GM23338 (cell line): ENCODE results near the gene SLX4. TPM values are rescaled to one million over a fixed set of nuclear protein-coding genes. Genes with fewer than 3 reads are reported as not detected.

Experiments used
- ATAC-seq: fragments of 200-7000 bp; cut with Tn5 transposase; 3 replicates; pipeline ENCODE4 v1.9.1; 2020
- DNase-seq: peaks from one replicate; pipeline ENCODE4 v3.0.0-alpha.2; 2015; ENCODE audit warnings: low spot score
- H2AFZ ChIP-seq: fragments of 200-600 bp; sonication (generic); 2 replicates; pipeline ENCODE4 v1.8.0; 2016; ENCODE audit warnings: antibody characterized with exemption, mild to moderate bottlenecking, moderate library complexity
- H3F3A ChIP-seq: fragments of 200-600 bp; sonication (generic); replicated peaks from 2 replicates; pipeline ENCODE4 v1.8.0; 2017; ENCODE audit warnings: antibody characterized with exemption, mixed run types, low read depth
- H3K27ac ChIP-seq: fragments of 200-600 bp; sonication (generic); 2 replicates; pipeline ENCODE4 v1.6.1; 2016; ENCODE audit warnings: low read depth
- H3K27me3 ChIP-seq: fragments of 200-600 bp; sonication (generic); 2 replicates; pipeline ENCODE4 v1.8.0; 2016; ENCODE audit warnings: mild to moderate bottlenecking, mixed run types, moderate library complexity; ENCODE audit not compliant: insufficient read depth
- H3K36me3 ChIP-seq: fragments of 200-600 bp; sonication (generic); 2 replicates; pipeline ENCODE4 v1.8.0; 2016; ENCODE audit warnings: mild to moderate bottlenecking; ENCODE audit not compliant: insufficient read depth
- H3K4me1 ChIP-seq: fragments of 200-600 bp; sonication (generic); 2 replicates; pipeline ENCODE4 v1.8.0; 2016; ENCODE audit warnings: mild to moderate bottlenecking, moderate library complexity; ENCODE audit not compliant: insufficient read depth
- H3K4me2 ChIP-seq: fragments of 200-600 bp; sonication (generic); 2 replicates; pipeline ENCODE4 v1.7.1; 2017; ENCODE audit warnings: mixed run types
- H3K4me3 ChIP-seq: fragments of 200-600 bp; sonication (generic); 2 replicates; pipeline ENCODE4 v1.6.1; 2016; ENCODE audit warnings: mixed run types
- H3K79me2 ChIP-seq: fragments of 200-600 bp; sonication (generic); replicated peaks from 2 replicates; pipeline ENCODE4 v1.8.0; 2017; ENCODE audit warnings: mild to moderate bottlenecking; ENCODE audit not compliant: insufficient read depth
- H3K9me2 ChIP-seq: fragments of 200-600 bp; sonication (generic); 2 replicates; pipeline ENCODE4 v1.8.0; 2017; ENCODE audit not compliant: insufficient read depth
- H4K20me1 ChIP-seq: fragments of 200-600 bp; sonication (generic); replicated peaks from 2 replicates; pipeline ENCODE4 v1.8.0; 2017; ENCODE audit warnings: mild to moderate bottlenecking; ENCODE audit not compliant: insufficient read depth
- H3K27ac Mint-ChIP-seq: 2 replicates; pipeline ENCODE4 v1.8.0; 2020; ENCODE audit warnings: inconsistent platforms, mild to moderate bottlenecking, moderate library complexity, mixed read lengths
- H3K27me3 Mint-ChIP-seq: 3 replicates; pipeline ENCODE4 v1.8.0; 2022; ENCODE audit warnings: low read depth, mild to moderate bottlenecking, moderate library complexity, mixed read lengths, inconsistent platforms; ENCODE audit not compliant: insufficient read depth, poor library complexity
- H3K36me3 Mint-ChIP-seq: 3 replicates; pipeline ENCODE4 v1.8.0; 2021; ENCODE audit warnings: low read depth, mild to moderate bottlenecking, inconsistent platforms, moderate library complexity, mixed read lengths
- H3K4me1 Mint-ChIP-seq: 3 replicates; pipeline ENCODE4 v1.8.0; 2020; ENCODE audit warnings: mild to moderate bottlenecking, inconsistent platforms, mixed read lengths
- H3K4me3 Mint-ChIP-seq: 3 replicates; pipeline ENCODE4 v1.8.0; 2021; ENCODE audit warnings: moderate library complexity, mild to moderate bottlenecking, inconsistent platforms, mixed read lengths
- H3K9me3 Mint-ChIP-seq: 3 replicates; pipeline ENCODE4 v1.8.0; 2020; ENCODE audit warnings: moderate library complexity, mild to moderate bottlenecking, inconsistent platforms, mixed read lengths
- CREB1 ChIP-seq: fragments of 250-450 bp; sonication (Bioruptor Pico); IDR thresholded peaks from 2 replicates; pipeline ENCODE4 v1.5.0; 2020; ENCODE audit warnings: low read depth, mild to moderate bottlenecking, moderate library complexity
- EZH2 ChIP-seq: fragments of 200-600 bp; sonication (generic); IDR thresholded peaks from one replicate; pipeline ENCODE4 v1.8.0; 2017; ENCODE audit warnings: antibody characterized with exemption, mild to moderate bottlenecking, low read depth; ENCODE audit not compliant: unreplicated experiment
- EZH2phosphoT487 ChIP-seq: fragments of 200-600 bp; sonication (generic); IDR thresholded peaks from one replicate; pipeline ENCODE4 v1.8.1; 2018; ENCODE audit warnings: antibody characterized with exemption; ENCODE audit not compliant: unreplicated experiment
- JUNB ChIP-seq: IDR thresholded peaks from one replicate; pipeline ENCODE4 v1.6.1; 2016; ENCODE audit warnings: antibody characterized with exemption; ENCODE audit not compliant: unreplicated experiment
- NANOG ChIP-seq: IDR thresholded peaks from 2 replicates; pipeline ENCODE4 v1.6.1; 2016; ENCODE audit warnings: antibody characterized with exemption, borderline replicate concordance
- POLR2AphosphoS5 ChIP-seq: IDR thresholded peaks from 2 replicates; pipeline ENCODE4 v1.6.1; 2016; ENCODE audit warnings: antibody characterized with exemption, low read depth
- STAT1 ChIP-seq: IDR thresholded peaks from one replicate; pipeline ENCODE4 v1.6.1; 2016; ENCODE audit warnings: antibody characterized with exemption; ENCODE audit not compliant: unreplicated experiment
- ZNF114 ChIP-seq: fragments of 250-450 bp; sonication (Bioruptor Pico); IDR thresholded peaks from 2 replicates; pipeline ENCODE4 v1.5.0; 2020; ENCODE audit warnings: mild to moderate bottlenecking, moderate library complexity
- polyA plus RNA-seq: library from polyadenylated mRNA; unstranded; fragments of >200 nt; fragmentation: Nextera tagmentation; extraction: Ambion mirVana; gene quantifications from 2 replicates; pipeline ENCODE4 v1.2.1, GENCODE V29; 2016
- total RNA-seq: library from RNA; depleted of rRNA; stranded (reverse); fragments of >200 nt; shearing (Covaris generic); gene quantifications from 2 replicates; pipeline ENCODE4 v1.2.3, GENCODE V29; 2014
- TF ChIP-seq, protein P1 (sequence below): fragments of 250-450 bp; sonication (Bioruptor Pico); IDR thresholded peaks from 2 replicates; pipeline ENCODE4 v1.5.0; 2020; ENCODE audit warnings: mild to moderate bottlenecking, moderate library complexity
- TF ChIP-seq, protein P2 (sequence below): IDR thresholded peaks from one replicate; pipeline ENCODE4 v1.6.1; 2018; ENCODE audit warnings: antibody characterized with exemption; ENCODE audit not compliant: unreplicated experiment
- TF ChIP-seq, protein P3 (sequence below), 2 experiments: fragments of 200-600 bp in 1 of 2; sonication (generic) in 1 of 2; conservative IDR thresholded peaks; 2 replicates each; pipeline versions ENCODE4 v1.5.1 to v1.6.1; 2016 to 2017; ENCODE audit warnings: antibody characterized with exemption in 2 of 2, low read depth in 2 of 2, mild to moderate bottlenecking in 2 of 2, moderate library complexity in 1 of 2

Gene SLX4
- total and polyA plus RNA-seq, 2 experiments from 2014 or later = 3.0 to 15.2 TPM

DNA sequence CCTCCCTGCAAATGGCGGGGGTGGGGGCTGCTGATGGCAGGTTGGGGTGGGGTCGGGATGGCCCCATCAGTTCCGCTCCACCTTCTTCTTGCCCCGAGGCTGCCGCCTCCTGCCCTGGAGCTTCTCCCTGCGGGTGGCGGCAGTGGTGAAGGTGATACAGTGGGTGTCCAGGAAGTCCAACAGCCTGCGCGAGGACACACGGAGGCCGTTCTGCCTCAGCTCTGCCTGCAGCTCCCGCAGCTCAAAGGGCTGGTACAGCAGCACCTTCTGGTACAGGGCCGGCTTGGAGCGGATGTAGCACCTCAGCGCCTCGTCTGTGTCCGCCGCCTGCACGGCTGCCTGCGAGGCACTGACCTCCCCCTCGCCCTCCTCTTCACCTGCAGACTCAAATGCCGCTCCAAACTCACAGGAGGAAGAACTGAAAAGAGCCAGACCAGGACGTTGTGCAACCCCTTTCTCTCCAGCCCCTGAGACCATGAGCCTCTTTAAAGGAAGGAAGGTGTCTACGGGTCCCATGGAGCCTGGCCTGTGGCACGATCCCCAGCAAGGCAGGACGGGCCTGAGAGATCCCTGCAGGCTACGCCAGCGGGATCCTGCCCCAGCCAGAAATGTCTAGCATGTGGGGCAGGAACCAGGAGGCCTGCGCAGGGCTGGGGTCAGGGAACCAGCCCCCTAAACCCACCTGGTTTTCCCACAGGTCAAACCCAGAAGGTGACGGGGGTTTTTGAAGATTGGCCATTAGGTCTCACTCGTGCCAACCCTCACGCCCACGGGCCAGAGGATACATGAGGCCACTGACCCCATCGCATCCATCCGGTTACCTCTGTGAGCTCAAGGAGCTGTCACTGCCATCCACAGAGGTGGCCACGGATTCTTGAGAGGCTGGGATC, 28.9 kb downstream of the SLX4 start (continued):
- TF ChIP-seq, protein P1, sequence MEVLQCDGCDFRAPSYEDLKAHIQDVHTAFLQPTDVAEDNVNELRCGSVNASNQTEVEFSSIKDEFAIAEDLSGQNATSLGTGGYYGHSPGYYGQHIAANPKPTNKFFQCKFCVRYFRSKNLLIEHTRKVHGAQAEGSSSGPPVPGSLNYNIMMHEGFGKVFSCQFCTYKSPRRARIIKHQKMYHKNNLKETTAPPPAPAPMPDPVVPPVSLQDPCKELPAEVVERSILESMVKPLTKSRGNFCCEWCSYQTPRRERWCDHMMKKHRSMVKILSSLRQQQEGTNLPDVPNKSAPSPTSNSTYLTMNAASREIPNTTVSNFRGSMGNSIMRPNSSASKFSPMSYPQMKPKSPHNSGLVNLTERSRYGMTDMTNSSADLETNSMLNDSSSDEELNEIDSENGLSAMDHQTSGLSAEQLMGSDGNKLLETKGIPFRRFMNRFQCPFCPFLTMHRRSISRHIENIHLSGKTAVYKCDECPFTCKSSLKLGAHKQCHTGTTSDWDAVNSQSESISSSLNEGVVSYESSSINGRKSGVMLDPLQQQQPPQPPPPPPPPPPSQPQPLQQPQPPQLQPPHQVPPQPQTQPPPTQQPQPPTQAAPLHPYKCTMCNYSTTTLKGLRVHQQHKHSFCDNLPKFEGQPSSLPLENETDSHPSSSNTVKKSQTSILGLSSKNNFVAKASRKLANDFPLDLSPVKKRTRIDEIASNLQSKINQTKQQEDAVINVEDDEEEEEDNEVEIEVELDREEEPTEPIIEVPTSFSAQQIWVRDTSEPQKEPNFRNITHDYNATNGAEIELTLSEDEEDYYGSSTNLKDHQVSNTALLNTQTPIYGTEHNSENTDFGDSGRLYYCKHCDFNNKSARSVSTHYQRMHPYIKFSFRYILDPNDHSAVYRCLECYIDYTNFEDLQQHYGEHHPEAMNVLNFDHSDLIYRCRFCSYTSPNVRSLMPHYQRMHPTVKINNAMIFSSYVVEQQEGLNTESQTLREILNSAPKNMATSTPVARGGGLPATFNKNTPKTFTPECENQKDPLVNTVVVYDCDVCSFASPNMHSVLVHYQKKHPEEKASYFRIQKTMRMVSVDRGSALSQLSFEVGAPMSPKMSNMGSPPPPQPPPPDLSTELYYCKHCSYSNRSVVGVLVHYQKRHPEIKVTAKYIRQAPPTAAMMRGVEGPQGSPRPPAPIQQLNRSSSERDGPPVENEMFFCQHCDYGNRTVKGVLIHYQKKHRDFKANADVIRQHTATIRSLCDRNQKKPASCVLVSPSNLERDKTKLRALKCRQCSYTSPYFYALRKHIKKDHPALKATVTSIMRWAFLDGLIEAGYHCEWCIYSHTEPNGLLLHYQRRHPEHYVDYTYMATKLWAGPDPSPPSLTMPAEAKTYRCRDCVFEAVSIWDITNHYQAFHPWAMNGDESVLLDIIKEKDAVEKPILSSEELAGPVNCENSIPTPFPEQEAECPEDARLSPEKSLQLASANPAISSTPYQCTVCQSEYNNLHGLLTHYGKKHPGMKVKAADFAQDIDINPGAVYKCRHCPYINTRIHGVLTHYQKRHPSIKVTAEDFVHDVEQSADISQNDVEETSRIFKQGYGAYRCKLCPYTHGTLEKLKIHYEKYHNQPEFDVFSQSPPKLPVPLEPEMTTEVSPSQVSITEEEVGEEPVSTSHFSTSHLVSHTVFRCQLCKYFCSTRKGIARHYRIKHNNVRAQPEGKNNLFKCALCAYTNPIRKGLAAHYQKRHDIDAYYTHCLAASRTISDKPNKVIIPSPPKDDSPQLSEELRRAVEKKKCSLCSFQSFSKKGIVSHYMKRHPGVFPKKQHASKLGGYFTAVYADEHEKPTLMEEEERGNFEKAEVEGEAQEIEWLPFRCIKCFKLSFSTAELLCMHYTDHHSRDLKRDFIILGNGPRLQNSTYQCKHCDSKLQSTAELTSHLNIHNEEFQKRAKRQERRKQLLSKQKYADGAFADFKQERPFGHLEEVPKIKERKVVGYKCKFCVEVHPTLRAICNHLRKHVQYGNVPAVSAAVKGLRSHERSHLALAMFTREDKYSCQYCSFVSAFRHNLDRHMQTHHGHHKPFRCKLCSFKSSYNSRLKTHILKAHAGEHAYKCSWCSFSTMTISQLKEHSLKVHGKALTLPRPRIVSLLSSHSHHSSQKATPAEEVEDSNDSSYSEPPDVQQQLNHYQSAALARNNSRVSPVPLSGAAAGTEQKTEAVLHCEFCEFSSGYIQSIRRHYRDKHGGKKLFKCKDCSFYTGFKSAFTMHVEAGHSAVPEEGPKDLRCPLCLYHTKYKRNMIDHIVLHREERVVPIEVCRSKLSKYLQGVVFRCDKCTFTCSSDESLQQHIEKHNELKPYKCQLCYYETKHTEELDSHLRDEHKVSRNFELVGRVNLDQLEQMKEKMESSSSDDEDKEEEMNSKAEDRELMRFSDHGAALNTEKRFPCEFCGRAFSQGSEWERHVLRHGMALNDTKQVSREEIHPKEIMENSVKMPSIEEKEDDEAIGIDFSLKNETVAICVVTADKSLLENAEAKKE = no peak
- no peak for TF ChIP-seq STAT1

DNA sequence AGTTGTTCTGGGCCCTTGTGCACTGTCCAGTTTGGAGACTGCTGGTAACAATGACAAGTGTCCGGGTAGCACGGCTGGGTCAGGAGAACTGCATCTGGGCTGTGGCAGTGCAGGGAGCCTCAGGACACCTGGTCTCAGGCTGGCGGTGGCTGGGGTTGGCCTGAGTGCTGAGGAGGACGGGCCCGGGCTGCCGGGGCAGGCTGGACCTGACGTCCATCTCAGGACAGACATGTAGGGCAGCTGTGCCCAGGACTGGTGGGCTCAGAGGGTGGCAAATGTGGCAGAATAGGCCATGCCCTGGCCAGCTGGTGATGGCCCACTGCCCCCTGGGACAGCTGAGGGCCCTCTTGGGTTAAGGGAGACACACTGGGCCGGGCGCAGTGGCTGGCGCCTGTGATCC, 30.0 kb downstream of the SLX4 start:
- H2AFZ ChIP-seq = no peak overlapping the region
- H3K79me2 ChIP-seq = no peaks in the 10 kb centered on the region
- ATAC-seq (no peak), DNase-seq (no peak)
- no peaks in the 10 kb centered on the region for H3F3A ChIP-seq
- Mint-ChIP-seq H3K36me3 (peaks cover 29% of the 10 kb centered on the region; the same call in 2 of the 3 replicates), H3K4me1 (peaks cover 15% of the 10 kb centered on the region), H3K27me3 (peaks cover 2% of the 10 kb centered on the region), H3K27ac (no peak overlapping the region), H3K4me3 (no peak overlapping the region), H3K9me3 (no peaks in the 10 kb centered on the region; the same call in 2 of the 3 replicates)
- no peak overlapping the region for H3K4me3 ChIP-seq
- no peaks in the 10 kb centered on the region for H3K4me1 ChIP-seq
- no peaks in the 10 kb centered on the region for H4K20me1 ChIP-seq
- H3K9me2 ChIP-seq = no peaks in the 10 kb centered on the region
- H3K27me3 ChIP-seq = no peaks in the 10 kb centered on the region
- H3K4me2 ChIP-seq = no peak overlapping the region
- H3K27ac ChIP-seq = no peak overlapping the region
- no peaks in the 10 kb centered on the region for H3K36me3 ChIP-seq
- no peak for TF ChIP-seq POLR2AphosphoS5
- no peak for TF ChIP-seq CREB1
- no peak for TF ChIP-seq ZNF114
- TF ChIP-seq, protein P2, sequence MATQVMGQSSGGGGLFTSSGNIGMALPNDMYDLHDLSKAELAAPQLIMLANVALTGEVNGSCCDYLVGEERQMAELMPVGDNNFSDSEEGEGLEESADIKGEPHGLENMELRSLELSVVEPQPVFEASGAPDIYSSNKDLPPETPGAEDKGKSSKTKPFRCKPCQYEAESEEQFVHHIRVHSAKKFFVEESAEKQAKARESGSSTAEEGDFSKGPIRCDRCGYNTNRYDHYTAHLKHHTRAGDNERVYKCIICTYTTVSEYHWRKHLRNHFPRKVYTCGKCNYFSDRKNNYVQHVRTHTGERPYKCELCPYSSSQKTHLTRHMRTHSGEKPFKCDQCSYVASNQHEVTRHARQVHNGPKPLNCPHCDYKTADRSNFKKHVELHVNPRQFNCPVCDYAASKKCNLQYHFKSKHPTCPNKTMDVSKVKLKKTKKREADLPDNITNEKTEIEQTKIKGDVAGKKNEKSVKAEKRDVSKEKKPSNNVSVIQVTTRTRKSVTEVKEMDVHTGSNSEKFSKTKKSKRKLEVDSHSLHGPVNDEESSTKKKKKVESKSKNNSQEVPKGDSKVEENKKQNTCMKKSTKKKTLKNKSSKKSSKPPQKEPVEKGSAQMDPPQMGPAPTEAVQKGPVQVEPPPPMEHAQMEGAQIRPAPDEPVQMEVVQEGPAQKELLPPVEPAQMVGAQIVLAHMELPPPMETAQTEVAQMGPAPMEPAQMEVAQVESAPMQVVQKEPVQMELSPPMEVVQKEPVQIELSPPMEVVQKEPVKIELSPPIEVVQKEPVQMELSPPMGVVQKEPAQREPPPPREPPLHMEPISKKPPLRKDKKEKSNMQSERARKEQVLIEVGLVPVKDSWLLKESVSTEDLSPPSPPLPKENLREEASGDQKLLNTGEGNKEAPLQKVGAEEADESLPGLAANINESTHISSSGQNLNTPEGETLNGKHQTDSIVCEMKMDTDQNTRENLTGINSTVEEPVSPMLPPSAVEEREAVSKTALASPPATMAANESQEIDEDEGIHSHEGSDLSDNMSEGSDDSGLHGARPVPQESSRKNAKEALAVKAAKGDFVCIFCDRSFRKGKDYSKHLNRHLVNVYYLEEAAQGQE = no peak
- TF ChIP-seq JUNB = no peak
- TF ChIP-seq, protein P3, sequence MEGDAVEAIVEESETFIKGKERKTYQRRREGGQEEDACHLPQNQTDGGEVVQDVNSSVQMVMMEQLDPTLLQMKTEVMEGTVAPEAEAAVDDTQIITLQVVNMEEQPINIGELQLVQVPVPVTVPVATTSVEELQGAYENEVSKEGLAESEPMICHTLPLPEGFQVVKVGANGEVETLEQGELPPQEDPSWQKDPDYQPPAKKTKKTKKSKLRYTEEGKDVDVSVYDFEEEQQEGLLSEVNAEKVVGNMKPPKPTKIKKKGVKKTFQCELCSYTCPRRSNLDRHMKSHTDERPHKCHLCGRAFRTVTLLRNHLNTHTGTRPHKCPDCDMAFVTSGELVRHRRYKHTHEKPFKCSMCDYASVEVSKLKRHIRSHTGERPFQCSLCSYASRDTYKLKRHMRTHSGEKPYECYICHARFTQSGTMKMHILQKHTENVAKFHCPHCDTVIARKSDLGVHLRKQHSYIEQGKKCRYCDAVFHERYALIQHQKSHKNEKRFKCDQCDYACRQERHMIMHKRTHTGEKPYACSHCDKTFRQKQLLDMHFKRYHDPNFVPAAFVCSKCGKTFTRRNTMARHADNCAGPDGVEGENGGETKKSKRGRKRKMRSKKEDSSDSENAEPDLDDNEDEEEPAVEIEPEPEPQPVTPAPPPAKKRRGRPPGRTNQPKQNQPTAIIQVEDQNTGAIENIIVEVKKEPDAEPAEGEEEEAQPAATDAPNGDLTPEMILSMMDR (conservative IDR thresholded peaks at IDR 0.05; ENCODE audit: low read depth in 2 of 2) = no peak
- TF ChIP-seq EZH2phosphoT487 = no peak
- no peak for TF ChIP-seq STAT1
- TF ChIP-seq NANOG = no peak
- TF ChIP-seq EZH2 = no peak
